C4-2B (cell line): ENCODE data around the gene PPDPF.

Experiments used
- CTCF ChIP-seq: fragments of 450-650 bp; conservative IDR thresholded peaks from 2 replicates; pipeline ENCODE4 v1.5.1; 2017; ENCODE audit warnings: mild to moderate bottlenecking
- ZFX ChIP-seq: fragments of 450-650 bp; IDR thresholded peaks from 2 replicates; pipeline ENCODE4 v1.6.1; 2017

- no peak for TF ChIP-seq CTCF
- TF ChIP-seq ZFX = no peak
Measured at GRCh38 chr20:63490416-63490815, 30.1 kb upstream of the PPDPF start.
